LNCAP (cell line): Measurements from ENCODE around the gene CYP1B1.

Experiments
- TF ChIP-seq, protein P1 (sequence below): fragments of 450-650 bp; IDR thresholded peaks from 2 replicates; pipeline ENCODE4 v1.5.1; 2017; ENCODE audit warnings: mild to moderate bottlenecking

Gene CYP1B1

DNA sequence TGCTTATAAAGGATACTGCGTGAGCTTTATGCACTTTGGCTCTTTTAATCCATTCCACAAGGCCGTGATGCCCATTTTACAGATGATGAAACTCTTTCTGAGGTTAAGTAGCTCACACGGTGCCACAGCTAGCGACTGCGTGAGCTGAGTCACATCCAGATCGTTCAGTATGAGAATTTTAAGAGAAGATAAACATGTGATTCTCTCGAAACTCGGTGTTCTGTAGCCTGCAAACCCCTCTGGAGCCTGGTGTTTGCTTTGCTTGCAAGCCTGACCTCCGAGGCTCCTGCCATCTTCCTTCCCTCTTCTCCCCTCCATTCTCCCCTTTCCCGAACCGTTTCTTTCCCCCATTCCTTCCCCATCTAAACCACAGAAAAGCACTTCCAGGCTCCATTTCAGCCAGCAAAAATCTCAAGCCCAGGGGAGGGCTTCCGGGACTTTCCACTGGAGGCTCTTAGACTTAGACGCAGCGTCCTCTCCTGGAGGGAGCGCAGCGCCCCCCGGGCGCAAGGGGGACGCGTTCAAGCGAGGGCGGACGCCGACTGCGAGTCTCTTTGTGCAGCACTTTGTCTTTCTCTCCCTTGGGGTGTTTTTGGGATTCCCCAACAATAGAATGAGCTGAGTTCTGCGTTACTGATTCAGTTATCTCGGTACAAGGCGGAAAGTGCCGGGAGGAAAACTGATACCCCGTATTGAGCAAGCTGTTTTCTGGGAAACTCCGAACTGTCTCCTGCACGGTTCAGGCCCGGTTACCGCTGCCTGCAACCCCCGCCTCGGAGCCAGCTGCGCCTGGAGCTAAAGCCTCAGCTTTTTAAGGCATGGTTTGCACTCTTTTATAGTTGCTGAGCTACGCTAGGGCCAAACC lies 38.0 kb downstream of the CYP1B1 start:
- TF ChIP-seq, protein P1, sequence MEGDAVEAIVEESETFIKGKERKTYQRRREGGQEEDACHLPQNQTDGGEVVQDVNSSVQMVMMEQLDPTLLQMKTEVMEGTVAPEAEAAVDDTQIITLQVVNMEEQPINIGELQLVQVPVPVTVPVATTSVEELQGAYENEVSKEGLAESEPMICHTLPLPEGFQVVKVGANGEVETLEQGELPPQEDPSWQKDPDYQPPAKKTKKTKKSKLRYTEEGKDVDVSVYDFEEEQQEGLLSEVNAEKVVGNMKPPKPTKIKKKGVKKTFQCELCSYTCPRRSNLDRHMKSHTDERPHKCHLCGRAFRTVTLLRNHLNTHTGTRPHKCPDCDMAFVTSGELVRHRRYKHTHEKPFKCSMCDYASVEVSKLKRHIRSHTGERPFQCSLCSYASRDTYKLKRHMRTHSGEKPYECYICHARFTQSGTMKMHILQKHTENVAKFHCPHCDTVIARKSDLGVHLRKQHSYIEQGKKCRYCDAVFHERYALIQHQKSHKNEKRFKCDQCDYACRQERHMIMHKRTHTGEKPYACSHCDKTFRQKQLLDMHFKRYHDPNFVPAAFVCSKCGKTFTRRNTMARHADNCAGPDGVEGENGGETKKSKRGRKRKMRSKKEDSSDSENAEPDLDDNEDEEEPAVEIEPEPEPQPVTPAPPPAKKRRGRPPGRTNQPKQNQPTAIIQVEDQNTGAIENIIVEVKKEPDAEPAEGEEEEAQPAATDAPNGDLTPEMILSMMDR = no peak

GRCh38 chr2:38037325-38037724 lies 38.6 kb downstream of the CYP1B1 start:
- TF ChIP-seq, protein P1 = no peak

- TF ChIP-seq, protein P1 = no peak
Observed at GRCh38 chr2:38035968-38036367, 40.0 kb downstream of the CYP1B1 start.

DNA sequence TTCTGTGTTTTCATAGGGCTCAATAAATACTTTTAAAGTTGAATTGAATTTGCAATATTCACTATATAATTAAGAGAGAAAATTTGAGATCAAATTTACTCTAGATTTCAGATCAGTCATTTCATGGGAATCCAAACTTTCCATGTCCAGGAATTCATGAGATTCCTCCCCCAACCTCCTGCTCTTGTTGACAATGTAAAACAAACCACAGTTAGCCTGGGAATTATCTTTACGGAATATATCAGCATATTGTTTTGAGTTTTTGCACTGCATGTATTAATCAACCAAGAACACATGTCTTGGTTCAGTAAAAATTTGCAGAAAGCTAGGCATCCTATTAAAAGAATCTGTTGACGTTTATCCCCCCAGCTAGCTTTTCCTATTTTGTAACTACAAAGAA lies 42.3 kb downstream of the CYP1B1 start:
- TF ChIP-seq, protein P1 = no peak

DNA sequence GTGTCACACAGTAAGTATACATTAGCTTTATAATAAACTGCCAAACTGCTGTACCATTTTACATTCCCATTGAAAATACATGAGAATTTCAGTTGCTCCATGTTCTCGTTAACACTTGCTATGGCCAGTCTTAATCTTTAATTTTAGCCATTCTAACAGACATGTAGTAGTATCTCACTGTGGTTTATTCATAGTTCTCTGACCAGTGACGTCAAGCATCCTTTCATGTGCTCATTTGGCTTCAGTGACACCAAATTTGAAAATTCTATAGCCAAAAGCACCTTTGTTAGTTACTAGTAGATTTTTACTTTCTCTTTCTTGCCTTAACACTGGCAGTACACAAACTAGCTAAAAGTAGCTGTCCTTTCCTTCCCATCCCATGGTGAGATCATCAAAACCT lies 43.0 kb downstream of the CYP1B1 start:
- TF ChIP-seq, protein P1 = no peak

DNA sequence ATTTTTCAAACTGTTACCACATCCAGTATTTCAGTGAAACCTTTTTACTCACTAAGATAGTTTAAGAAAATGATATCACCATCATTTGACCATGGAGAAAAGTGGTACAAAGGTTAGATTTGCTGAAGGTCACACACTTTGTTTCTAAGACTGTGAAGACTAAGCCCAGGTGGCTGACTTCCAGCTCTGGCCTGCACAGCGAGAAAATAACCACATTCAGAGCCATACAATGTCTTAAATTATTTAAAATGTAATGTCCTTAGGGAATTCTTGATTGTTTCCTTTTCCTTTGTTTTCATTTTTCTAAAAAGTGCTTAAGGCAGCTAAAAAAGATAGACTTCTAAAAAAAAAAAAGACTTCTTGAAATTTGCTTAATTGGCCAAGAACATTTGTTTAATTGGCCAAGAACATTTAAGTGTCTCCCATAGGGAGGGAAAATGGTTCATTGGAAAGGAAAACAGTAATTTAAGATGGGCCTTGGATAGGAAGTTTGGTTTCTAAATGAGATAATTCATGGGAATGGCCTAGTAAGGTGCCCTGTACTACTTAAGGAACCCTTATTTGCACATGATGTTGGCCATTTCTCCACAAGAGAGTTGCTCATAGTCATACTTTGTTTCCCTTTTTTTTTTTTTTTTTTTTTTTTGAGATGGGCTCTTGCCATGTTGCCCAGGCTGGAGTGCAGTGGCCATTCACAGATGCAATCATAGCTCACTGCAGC lies 45.2 kb downstream of the CYP1B1 start:
- TF ChIP-seq, protein P1 = no peak

DNA sequence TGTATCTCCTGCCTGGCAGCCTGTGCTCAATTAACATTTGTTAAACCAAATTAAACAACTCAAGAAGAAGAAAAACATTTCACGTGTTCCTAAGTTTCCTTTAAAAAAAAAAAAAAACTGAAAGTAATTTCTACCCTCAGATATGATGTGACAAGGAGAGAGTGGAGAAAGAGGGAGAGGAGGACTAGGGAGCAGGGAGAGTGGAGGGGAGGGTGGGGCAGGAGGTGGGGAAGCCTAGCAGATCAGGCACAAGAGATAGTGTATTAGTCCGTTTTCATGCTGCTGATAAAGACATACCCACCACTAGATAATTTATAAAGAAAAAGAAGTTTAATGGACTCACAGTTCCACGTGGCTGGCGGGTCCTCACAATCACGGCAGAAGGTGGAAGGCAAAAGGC lies 46.4 kb downstream of the CYP1B1 start:
- TF ChIP-seq, protein P1 = no peak
